Breast epithelium (tissue), 4 donors: ENCODE results near the gene ZNF775. TPM values are rescaled to one million over a fixed set of nuclear protein-coding genes. Genes with fewer than 3 reads are reported as not detected.

Experiments
- DNase-seq, 2 donors: peaks; one replicate each; pipeline ENCODE4 v3.0.0-alpha.2; 2019; ENCODE audit warnings: low spot score in 2 of 2
- H3K27ac ChIP-seq, 2 donors: fragments of 200-600 bp; sonication (generic) in 1 of 2; one replicate each; pipeline ENCODE4 v1.5.1; 2016 to 2019; ENCODE audit warnings: mild to moderate bottlenecking in 1 of 2
- H3K27me3 ChIP-seq, 2 donors: fragments of 200-600 bp; sonication (generic) in 1 of 2; one replicate each; pipeline versions ENCODE4 v1.5.1 to v1.6.0; 2017 to 2019; ENCODE audit warnings: control low read depth in 1 of 2, mild to moderate bottlenecking in 1 of 2
- H3K36me3 ChIP-seq: fragments of 200-600 bp; one replicate; pipeline ENCODE4 v1.5.1; 2019
- H3K4me1 ChIP-seq, 2 donors: fragments of 200-600 bp; sonication (generic); one replicate each; pipeline ENCODE4 v1.5.1; 2016 to 2019; ENCODE audit warnings: control low read depth in 1 of 2
- H3K4me3 ChIP-seq, 3 donors: fragments of 200-600 bp; sonication (generic); 1 replicate in 2 of 3; 2 replicates in 1 of 3; pipeline ENCODE4 v1.5.1; 2016 to 2019; ENCODE audit warnings: mild to moderate bottlenecking in 3 of 3, moderate library complexity in 2 of 3
- H3K9me3 ChIP-seq, 2 donors: fragments of 200-600 bp; sonication (generic) in 1 of 2; one replicate each; pipeline ENCODE4 v1.5.1; 2016 to 2019; ENCODE audit warnings: control low read depth in 1 of 2
- POLR2A ChIP-seq: fragments of 450-650 bp; IDR thresholded peaks from one replicate; pipeline ENCODE4 v1.6.1; 2016; ENCODE audit warnings: antibody characterized with exemption, mild to moderate bottlenecking, moderate library complexity
- POLR2AphosphoS5 ChIP-seq, 3 donors: sonication (generic); formaldehyde crosslinking; IDR thresholded peaks; one replicate each; pipeline ENCODE4 v1.6.1; 2017; ENCODE audit warnings: antibody characterized with exemption in 3 of 3
- intact Hi-C: fragments of 100-400 bp; cut with DNase I; formaldehyde crosslinking; loops from one replicate; pipeline ENCODE4 v1.15.1; 2023; ENCODE audit warnings: low total_unique reads
- total RNA-seq, 3 donors: library from RNA; depleted of rRNA; stranded (reverse); fragments of >200 nt; gene quantifications; one replicate each; pipeline ENCODE4 v1.1.0, GENCODE V29; 2016
- TF ChIP-seq, protein P1 (sequence below), 3 donors: fragments of 450-650 bp; IDR thresholded peaks; one replicate each; pipeline ENCODE4 v1.5.1; 2016 to 2017; ENCODE audit warnings: antibody characterized with exemption in 3 of 3, mild to moderate bottlenecking in 3 of 3, moderate library complexity in 3 of 3

The ZNF775 gene
- total RNA-seq, 3 donors from 2014 or later: 1.9 to 5.7 (median 4.6) TPM

DNA sequence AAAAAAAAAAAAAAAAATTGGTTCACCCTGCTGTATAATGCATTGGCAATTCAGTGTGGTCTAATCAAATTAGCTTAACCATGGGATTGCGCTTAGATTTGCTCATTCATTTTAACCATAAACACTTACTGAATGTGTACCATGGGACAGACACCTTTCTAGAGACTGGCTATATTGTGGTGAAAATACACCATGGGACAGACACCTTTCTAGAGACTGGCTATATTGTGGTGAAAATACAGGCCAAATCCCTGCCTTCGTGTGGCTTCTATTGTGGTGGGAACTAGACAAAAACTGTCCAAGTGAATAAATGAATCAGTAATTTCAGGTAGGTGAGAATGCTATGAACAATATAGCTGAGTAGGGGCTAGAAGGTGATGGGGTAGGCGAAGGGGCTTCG is 20.7 kb upstream of the ZNF775 start:
- intact Hi-C loops: no loop called here
- H3K27ac ChIP-seq: no peak overlapping the region
- H3K4me3 ChIP-seq: no peak overlapping the region
- no peaks in the 10 kb centered on the region for H3K9me3 ChIP-seq
- H3K36me3 ChIP-seq: no peaks in the 10 kb centered on the region
- DNase-seq: no peak
- TF ChIP-seq POLR2A: no peak
- no peak for TF ChIP-seq POLR2AphosphoS5 (IDR thresholded peaks at IDR 0.05)
- TF ChIP-seq, protein P1, sequence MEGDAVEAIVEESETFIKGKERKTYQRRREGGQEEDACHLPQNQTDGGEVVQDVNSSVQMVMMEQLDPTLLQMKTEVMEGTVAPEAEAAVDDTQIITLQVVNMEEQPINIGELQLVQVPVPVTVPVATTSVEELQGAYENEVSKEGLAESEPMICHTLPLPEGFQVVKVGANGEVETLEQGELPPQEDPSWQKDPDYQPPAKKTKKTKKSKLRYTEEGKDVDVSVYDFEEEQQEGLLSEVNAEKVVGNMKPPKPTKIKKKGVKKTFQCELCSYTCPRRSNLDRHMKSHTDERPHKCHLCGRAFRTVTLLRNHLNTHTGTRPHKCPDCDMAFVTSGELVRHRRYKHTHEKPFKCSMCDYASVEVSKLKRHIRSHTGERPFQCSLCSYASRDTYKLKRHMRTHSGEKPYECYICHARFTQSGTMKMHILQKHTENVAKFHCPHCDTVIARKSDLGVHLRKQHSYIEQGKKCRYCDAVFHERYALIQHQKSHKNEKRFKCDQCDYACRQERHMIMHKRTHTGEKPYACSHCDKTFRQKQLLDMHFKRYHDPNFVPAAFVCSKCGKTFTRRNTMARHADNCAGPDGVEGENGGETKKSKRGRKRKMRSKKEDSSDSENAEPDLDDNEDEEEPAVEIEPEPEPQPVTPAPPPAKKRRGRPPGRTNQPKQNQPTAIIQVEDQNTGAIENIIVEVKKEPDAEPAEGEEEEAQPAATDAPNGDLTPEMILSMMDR (IDR thresholded peaks at IDR 0.05): no peak
- no peaks in the 10 kb centered on the region for H3K27me3 ChIP-seq
- no peaks in the 10 kb centered on the region for H3K4me1 ChIP-seq

DNA sequence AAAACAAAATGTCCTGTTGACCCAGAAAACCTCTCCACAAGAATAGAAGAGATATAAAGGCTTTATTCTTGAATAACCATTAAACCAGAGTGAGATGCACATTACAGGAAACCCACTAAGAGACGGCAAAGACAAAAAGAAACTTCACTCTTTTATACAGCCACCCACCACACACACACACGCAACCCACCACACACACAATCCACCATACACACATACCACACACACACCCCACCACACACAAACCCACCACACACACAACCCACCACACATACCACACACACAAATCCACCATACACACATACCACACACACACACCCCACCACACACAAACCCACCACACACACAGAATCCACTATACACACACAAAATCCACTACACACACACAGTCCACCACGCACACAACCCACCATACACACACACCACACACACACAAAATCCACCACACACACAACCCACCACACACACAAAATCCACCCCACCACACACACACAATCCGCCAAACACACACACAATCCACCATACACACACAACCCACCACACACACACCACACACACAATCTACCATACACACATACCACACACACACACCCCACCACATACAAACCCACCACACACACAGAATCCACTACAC is 20.0 kb upstream of the ZNF775 start:
- TF ChIP-seq POLR2AphosphoS5 (IDR thresholded peaks at IDR 0.05): no peak
- TF ChIP-seq, protein P1 (IDR thresholded peaks at IDR 0.05): no peak
- TF ChIP-seq POLR2A: no peak
- Histone ChIP-seq H3K9me3 (no peaks in the 10 kb centered on the region), H3K27me3 (no peaks in the 10 kb centered on the region), H3K4me3 (no peak overlapping the region), H3K4me1 (no peaks in the 10 kb centered on the region), H3K27ac (no peak overlapping the region), H3K36me3 (no peaks in the 10 kb centered on the region)
- intact Hi-C loops: no loop called here
- no peak for DNase-seq

DNA sequence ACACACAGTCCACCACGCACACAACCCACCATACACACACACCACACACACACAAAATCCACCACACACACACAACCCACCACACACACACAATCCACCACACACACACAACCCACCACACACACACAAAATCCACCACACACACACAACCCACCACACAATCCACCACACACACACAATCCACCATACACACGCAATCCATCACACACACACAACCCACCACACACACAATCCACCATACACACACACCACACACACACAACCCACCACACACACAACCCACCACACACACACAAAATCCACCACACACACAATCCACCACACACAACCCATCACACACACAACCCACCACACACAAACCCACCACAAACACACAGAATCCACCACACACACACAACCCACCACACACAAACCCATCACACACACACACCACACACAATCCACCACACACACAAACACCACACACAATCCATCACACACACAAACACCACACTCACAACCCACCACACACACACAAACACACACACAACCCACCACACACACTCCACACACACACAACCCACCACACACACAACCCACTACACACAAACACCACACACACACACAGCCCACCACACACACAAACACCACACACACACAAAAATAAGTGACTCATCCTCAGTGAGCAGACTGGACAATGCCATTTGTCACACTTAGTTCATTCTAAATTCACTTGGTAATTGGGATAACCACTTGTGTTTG is 19.3 kb upstream of the ZNF775 start:
- Histone ChIP-seq H3K36me3 (no peaks in the 10 kb centered on the region), H3K27ac (no peak overlapping the region), H3K27me3 (no peaks in the 10 kb centered on the region), H3K4me1 (no peaks in the 10 kb centered on the region), H3K9me3 (no peaks in the 10 kb centered on the region), H3K4me3 (no peak overlapping the region)
- no peak for DNase-seq
- TF ChIP-seq POLR2AphosphoS5 (IDR thresholded peaks at IDR 0.05) (no peak), POLR2A (no peak)
- TF ChIP-seq, protein P1 (IDR thresholded peaks at IDR 0.05): no peak
- intact Hi-C loops: no loop called here

DNA sequence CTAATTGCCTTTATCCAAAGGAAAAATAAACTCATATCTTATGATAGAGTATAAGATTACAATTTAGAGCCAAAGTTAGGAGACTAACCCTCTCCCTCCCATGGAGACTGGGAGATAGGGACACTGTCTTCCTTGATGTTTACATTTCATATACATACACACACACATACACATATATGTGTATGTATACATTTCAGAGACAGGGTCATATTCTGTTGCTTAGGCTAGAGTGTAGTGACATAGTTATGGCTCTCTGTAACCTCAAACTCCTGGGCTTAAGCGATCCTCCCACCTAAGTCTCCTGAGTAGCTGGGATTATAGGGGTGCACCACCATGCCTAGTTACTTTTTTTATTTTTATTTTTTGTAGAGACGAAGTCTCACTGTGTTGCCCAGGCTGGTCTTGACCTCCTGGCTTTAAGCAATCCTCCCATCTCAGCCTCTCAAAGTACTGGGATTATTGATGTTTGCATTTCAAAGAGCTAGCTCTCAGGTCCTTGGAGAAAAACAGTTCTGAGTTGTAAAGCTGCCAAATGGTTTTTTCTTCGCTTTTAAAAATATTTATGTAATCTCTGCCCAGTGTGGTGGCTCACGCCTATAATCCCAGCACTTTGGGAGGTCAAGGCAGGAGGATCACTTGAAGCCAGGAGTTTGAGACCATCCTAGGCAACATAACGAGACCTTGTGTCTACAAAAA is 18.6 kb upstream of the ZNF775 start:
- H3K4me3 ChIP-seq: no peak overlapping the region
- no peaks in the 10 kb centered on the region for H3K27me3 ChIP-seq
- H3K27ac ChIP-seq: no peak overlapping the region
- H3K9me3 ChIP-seq: no peaks in the 10 kb centered on the region
- H3K4me1 ChIP-seq: no peaks in the 10 kb centered on the region
- no peaks in the 10 kb centered on the region for H3K36me3 ChIP-seq
- DNase-seq: no peak
- intact Hi-C loops: no loop called here
- TF ChIP-seq POLR2A: no peak
- TF ChIP-seq, protein P1 (IDR thresholded peaks at IDR 0.05): no peak
- TF ChIP-seq POLR2AphosphoS5 (IDR thresholded peaks at IDR 0.05): no peak

DNA sequence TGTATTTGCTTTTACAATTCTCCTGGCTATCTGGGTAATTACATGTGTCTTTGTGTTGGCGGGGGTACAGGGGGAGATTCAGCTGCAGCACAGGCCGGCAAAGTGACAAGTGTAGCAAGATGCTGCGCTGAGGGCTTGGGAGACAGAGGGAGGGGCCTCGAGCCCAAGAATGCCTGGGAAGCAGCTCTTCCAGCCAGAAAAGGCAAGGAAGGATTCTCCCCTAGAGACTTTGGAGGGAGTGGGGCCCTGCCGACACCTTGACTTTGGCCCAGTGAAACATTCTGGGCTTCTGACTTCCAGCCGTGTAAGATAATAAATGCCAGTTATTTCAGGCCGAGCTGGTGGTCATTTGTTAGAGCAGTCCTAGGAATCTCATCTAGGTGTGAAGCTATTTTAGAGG is 17.7 kb upstream of the ZNF775 start:
- TF ChIP-seq, protein P1 (IDR thresholded peaks at IDR 0.05): no peak
- no peak for TF ChIP-seq POLR2AphosphoS5 (IDR thresholded peaks at IDR 0.05)
- TF ChIP-seq POLR2A: no peak
- no peaks in the 10 kb centered on the region for H3K36me3 ChIP-seq
- H3K4me1 ChIP-seq: no peaks in the 10 kb centered on the region
- no peak overlapping the region for H3K4me3 ChIP-seq
- H3K27ac ChIP-seq: no peak overlapping the region
- DNase-seq: no peak
- no peaks in the 10 kb centered on the region for H3K27me3 ChIP-seq
- H3K9me3 ChIP-seq: no peaks in the 10 kb centered on the region
- intact Hi-C loops: no loop called here
